Stimulated activated CD4-positive, alpha-beta T cell treated with anti-CD3 and anti-CD28 coated beads, Interleukin-12 subunit alpha, Interleukin-12 subunit beta, amount 100 ng/mL, for 4 hours (primary cell): Measurements from ENCODE around the gene AIF1.

Source experiments
- DNase-seq: peaks from one replicate; pipeline ENCODE4 v3.0.0-alpha.2; 2020

AIF1 gene

DNA sequence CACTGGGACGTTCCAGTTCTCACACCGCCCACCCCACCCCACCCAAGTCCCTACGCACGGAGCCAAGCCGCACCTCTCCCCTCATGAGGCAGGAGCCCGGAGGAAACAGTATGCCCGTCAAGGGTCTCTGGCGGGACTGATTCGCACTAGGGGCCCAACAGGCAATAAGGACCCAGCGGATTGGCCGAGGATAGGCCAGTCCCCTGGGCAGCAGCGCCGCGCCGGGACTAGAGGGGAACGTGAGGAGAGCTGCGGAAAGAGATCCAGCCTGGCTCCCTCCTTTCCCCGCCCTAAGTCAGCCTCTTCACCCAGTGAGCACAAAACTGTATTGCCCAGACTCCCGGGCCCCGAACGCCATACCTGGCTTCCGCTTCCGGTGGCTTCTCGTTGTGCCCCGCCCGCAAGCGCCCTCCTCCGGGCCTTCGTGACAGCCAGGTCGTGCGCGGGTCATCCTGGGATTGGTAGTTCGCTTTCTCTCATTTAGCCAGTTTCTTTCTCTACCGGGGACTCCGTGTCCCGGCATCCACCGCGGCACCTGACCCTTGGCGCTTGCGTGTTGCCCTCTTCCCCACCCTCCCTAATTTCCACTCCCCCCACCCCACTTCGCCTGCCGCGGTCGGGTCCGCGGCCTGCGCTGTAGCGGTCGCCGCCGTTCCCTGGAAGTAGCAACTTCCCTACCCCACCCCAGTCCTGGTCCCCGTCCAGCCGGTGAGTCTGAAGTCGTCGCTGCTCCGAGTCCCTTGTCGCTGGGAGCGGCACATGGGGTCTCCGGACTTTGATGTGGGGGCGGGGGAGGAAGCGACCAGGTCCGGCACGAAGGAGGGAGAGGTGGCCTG lies 50.7 kb downstream of the AIF1 start, which contains the start of gene CSNK2B:
TSS of gene CSNK2B (plus strand) at position 580 of the 836 bp plus-strand sequence. CDS start 752 bp downstream, outside the sequence.
- peak; percentile 95 for DNase-seq

DNA sequence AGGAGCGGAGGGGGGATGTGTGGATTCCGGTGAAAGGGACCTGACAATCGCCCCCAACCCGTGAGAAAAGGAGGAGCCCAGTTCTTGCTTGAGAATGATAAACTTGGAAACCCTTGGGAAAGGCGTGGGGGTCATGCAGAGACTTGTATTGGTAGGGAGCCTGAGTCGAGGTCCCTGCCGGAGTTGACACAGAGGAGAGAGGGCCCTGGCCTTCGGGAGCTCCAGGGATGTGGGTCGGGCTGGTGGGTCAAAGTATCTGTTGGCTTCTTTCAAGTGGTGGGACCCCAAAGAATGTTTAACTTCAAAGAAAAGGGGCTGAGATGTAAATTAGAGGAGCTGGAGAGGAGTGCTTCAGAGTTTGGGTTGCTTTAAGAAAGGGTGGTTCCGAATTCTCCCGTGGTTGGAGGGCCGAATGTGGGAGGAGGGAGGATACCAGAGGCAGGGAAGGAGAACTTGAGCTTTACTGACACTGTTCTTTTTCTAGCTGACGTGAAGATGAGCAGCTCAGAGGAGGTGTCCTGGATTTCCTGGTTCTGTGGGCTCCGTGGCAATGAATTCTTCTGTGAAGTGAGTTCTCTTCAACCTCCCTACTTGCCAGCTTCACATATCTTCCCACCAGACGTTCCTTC lies 51.4 kb downstream of the AIF1 start:
- DNase-seq: no peak
